ENCODE measurements around the gene LRCOL1. TPM values are rescaled to one million over a fixed set of nuclear protein-coding genes. Genes with fewer than 3 reads are reported as not detected.

Gene LRCOL1
- total RNA-seq, 1 donor from 2014 or later: not detected

DNA sequence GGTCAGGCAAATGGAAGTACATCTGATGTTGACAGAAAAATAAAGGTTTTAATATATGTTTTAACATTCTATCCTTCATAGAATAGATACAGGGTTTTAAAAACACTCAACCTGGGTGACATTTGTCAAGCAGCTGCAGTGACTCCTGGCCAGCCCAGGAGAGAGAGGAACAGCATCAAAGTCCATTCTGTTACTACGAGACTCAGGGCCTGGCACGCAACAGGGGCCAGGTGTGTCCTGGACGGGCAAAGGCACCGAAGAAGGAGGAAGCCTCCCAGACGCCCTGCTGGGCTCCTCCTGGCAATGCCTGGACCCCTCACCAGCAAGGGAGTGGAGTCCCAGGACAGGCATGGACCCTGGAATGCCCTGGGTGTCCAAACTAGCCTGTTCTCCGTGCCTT lies 22.1 kb downstream of the LRCOL1 start:
- H3K27ac ChIP-seq: no peak overlapping the region
- H3K9me3 ChIP-seq: no peaks in the 10 kb centered on the region
- intact Hi-C loops (cut with DNase I): no loop called here
- H3K36me3 ChIP-seq: peaks cover 0 to 6% of the 10 kb centered on the region in 2 donors
- TF ChIP-seq POLR2A (IDR thresholded peaks at IDR 0.05) (no peak), POLR2AphosphoS5 (IDR thresholded peaks at IDR 0.05; ENCODE audit: insufficient read depth in 1 of 2, low read depth in 1 of 2) (no peak), CTCF (IDR thresholded peaks at IDR 0.05) (no peak)
- H3K27me3 ChIP-seq: no peaks in the 10 kb centered on the region
- no peaks in the 10 kb centered on the region for H3K4me1 ChIP-seq
- H3K4me3 ChIP-seq: no peak overlapping the region
- no peak for DNase-seq (ENCODE audit: extremely low spot score in 2 of 2)

GRCh38 chr12:132587781-132588180 lies 22.6 kb downstream of the LRCOL1 start:
- DNase-seq (ENCODE audit: extremely low spot score in 2 of 2): no peak
- TF ChIP-seq POLR2AphosphoS5 (IDR thresholded peaks at IDR 0.05; ENCODE audit: insufficient read depth in 1 of 2, low read depth in 1 of 2) (no peak), CTCF (IDR thresholded peaks at IDR 0.05) (no peak), POLR2A (IDR thresholded peaks at IDR 0.05) (no peak)
- Histone ChIP-seq H3K27ac (no peak overlapping the region), H3K27me3 (no peaks in the 10 kb centered on the region), H3K4me1 (no peaks in the 10 kb centered on the region), H3K36me3 (peaks cover 0 to 6% of the 10 kb centered on the region in 2 donors), H3K9me3 (no peaks in the 10 kb centered on the region), H3K4me3 (no peak overlapping the region)
- intact Hi-C loops (cut with DNase I): no loop called here

DNA sequence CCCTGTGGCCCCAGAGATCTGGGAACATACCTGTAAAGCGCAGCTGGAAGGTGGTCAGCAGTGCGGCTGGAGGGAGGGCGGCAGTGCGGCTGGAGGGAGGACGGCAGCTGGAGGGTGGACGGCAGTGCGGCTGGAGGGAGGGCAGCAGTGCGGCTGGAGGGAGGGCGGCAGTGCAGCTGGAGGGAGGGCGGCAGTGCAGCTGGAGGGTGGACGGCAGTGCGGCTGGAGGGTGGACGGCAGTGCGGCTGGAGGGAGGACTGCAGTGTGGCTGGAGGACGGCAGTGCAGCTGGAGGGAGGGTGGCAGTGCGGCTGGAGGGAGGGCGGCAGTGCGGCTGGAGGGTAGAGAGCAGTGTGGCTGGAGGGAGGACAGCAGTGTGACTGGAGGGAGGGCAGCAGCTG lies 23.5 kb downstream of the LRCOL1 start:
- intact Hi-C loops (cut with DNase I): no loop called here
- TF ChIP-seq POLR2AphosphoS5 (IDR thresholded peaks at IDR 0.05; ENCODE audit: insufficient read depth in 1 of 2, low read depth in 1 of 2) (no peak), POLR2A (IDR thresholded peaks at IDR 0.05) (no peak), CTCF (IDR thresholded peaks at IDR 0.05) (no peak)
- no peak for DNase-seq (ENCODE audit: extremely low spot score in 2 of 2)
- H3K4me3 ChIP-seq: no peak overlapping the region
- H3K9me3 ChIP-seq: no peaks in the 10 kb centered on the region
- no peaks in the 10 kb centered on the region for H3K4me1 ChIP-seq
- peaks cover 0 to 6% of the 10 kb centered on the region in 2 donors for H3K36me3 ChIP-seq
- H3K27ac ChIP-seq: no peak overlapping the region
- H3K27me3 ChIP-seq: no peaks in the 10 kb centered on the region

DNA sequence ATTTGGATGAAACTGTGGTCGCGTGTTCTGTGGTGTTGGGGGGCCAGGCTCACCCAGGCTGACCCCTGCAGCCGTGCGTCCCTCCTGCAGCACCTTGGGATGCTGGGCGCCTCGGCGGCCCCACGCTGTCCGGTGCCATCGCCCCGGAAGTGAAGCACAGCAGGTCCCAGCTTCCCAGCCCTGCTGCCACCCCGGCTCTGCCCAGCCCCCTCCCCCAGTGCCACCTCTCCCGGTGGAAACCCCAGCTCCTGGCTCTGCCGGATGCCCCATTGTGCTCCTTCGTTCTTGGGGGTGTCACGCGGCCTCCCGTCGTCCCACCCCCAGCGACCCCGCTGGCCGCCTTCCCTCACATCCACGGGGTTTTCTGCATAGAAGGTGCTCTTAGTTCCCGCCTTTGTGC lies 25.2 kb downstream of the LRCOL1 start:
- H3K36me3 ChIP-seq: peaks cover 0 to 6% of the 10 kb centered on the region in 2 donors
- no peak overlapping the region for H3K27ac ChIP-seq
- H3K9me3 ChIP-seq: no peaks in the 10 kb centered on the region
- no peaks in the 10 kb centered on the region for H3K27me3 ChIP-seq
- no peak for DNase-seq (ENCODE audit: extremely low spot score in 2 of 2)
- no peak overlapping the region for H3K4me3 ChIP-seq
- no peak for TF ChIP-seq POLR2A (IDR thresholded peaks at IDR 0.05)
- TF ChIP-seq CTCF (IDR thresholded peaks at IDR 0.05): no peak
- no peaks in the 10 kb centered on the region for H3K4me1 ChIP-seq
- intact Hi-C loops (cut with DNase I): no loop called here

DNA sequence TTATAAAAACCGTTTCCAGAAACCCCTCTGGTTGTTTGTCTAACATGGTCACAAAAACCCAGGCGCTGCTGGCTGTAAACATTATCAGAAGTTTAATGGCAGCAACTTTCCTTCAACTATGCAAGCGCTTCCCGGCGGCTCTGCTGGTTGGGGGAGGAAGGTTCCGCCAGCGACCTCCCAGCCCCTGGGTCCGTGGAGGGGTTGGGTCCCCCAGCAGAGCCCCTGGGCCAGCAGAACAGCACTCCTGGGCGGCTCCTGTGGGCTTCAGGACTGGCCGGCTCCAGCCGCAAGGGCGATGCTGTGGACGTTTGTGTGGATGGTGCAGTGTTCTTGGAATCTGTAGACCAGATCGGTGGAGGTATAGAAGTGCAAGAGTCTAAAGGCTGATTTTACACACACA lies 26.0 kb downstream of the LRCOL1 start:
- Histone ChIP-seq H3K4me3 (no peak overlapping the region), H3K4me1 (no peaks in the 10 kb centered on the region), H3K27ac (no peak overlapping the region), H3K27me3 (no peaks in the 10 kb centered on the region), H3K36me3 (peaks cover 0 to 6% of the 10 kb centered on the region in 2 donors), H3K9me3 (no peaks in the 10 kb centered on the region)
- intact Hi-C loops (cut with DNase I): no loop called here
- DNase-seq (ENCODE audit: extremely low spot score in 2 of 2): no peak
- no peak for TF ChIP-seq POLR2A (IDR thresholded peaks at IDR 0.05)
- TF ChIP-seq CTCF (IDR thresholded peaks at IDR 0.05): no peak
- no peak for TF ChIP-seq POLR2AphosphoS5 (IDR thresholded peaks at IDR 0.05; ENCODE audit: insufficient read depth in 1 of 2, low read depth in 1 of 2)
